NCI-H82 treated with DMSO at 0.1 percent for 48 hours (cell line): ENCODE measurements around the gene TAS2R42.

Experiments used
- DNase-seq: peaks from one replicate; lab custom pipeline; 2025; ENCODE audit not compliant: unreplicated experiment; lab: John Stamatoyannopoulos, UW

Gene TAS2R42

GRCh38 chr12:11147420-11147819 lies 39.3 kb downstream of the TAS2R42 start:
- no peak for DNase-seq

DNA sequence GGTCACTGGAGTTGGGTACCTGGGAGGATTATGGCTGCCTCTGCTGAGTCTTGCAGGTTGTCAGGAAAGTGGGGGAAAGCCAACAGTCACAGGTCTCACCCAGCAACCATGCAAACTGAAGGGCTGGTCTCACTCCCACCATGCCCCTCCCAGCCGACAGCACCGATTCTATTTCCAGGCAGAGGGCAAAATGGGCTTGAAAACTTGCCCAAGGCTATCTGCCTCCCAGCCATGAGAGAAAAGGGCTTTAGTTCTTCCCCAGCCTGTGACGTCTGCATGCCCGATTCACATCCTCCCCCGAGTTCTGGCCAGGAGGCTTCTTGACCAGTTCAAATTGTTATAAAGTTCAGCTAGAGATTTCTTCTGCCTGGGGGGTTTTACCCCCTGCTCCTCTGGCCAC lies 42.4 kb downstream of the TAS2R42 start:
- DNase-seq: no peak

DNA sequence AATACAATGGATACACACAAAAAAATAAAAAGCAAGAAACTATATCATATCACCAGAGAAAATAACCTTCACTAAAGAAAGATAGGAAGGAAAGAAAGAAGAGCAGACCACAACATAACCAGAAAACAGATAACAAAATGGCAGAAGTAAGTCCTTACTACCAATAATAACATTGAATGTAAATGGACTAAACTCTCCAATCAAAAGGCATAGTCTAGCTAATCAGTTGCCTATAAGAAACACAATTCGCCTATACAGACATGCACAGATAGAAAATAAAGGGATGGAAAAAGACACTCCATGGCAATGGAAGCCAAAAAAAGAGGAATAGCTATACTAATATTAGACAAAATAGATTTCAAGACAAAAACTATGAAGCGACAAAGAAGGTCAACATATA lies 43.4 kb downstream of the TAS2R42 start:
- DNase-seq: no peak

- DNase-seq: no peak
Observed at GRCh38 chr12:11136075-11136474, 50.7 kb downstream of the TAS2R42 start.
